K562 (cell line): ENCODE measurements around the gene GCNT3. TPM values are rescaled to one million over a fixed set of nuclear protein-coding genes. Genes with fewer than 3 reads are reported as not detected.

Source experiments
- ATAC-seq: fragments of 200-7000 bp; cut with Tn5 transposase; 3 replicates; pipeline ENCODE4 v1.9.1; 2020; ENCODE audit warnings: moderate library complexity
- BruUV-seq: library from RNA; stranded (reverse); fragments of 400-500 nt; replicated peaks from 2 replicates; lab custom pipeline; 2021; lab: Mats Ljungman, UMichigan
- CTCF ChIA-PET: fragments of 300-600 bp; formaldehyde crosslinking; extraction: SDS; loops from one replicate; lab custom pipeline; 2021; ENCODE audit warnings: low intra/inter-chr PET ratio; lab: Yijun Ruan, JAX
- POLR2A ChIA-PET: fragments of 300-600, 350-650 bp; sonication (Branson Sonifier 250); formaldehyde crosslinking; extraction: SDS; loops from one replicate; lab custom pipeline; 2021; ENCODE audit warnings: antibody characterized with exemption, inconsistent platforms; lab: Yijun Ruan, JAX
- DNase-seq, 4 experiments: peaks; one replicate each; pipeline versions ENCODE4 v3.0.0 to v3.0.0-alpha.2; 2011 to 2018; ENCODE audit warnings: low spot score in 3 of 4, mixed read lengths in 3 of 4; ENCODE audit errors: extremely low read depth in 1 of 4
- FAIRE-seq: peaks from 2 replicates; lab custom pipeline; 2011; peaks lifted over from hg19 to GRCh38; lab: Jason Lieb, UNC
- H2AFZ ChIP-seq: 2 replicates; pipeline ENCODE4 v1.6.0; 2011; ENCODE audit warnings: low read depth, low read length, control low read depth, inconsistent platforms
- H3K27ac ChIP-seq: fragments of 200-600 bp; 3 replicates; pipeline ENCODE4 v1.8.0; 2011; ENCODE audit warnings: low read depth, mild to moderate bottlenecking, control low read depth, inconsistent platforms, low read length, moderate library complexity, mixed read lengths; ENCODE audit errors: extremely low read depth
- H3K27me3 ChIP-seq, 2 experiments: fragments of 300-600 bp in 1 of 2; 2 replicates in 1 of 2; 3 replicates in 1 of 2; pipeline versions ENCODE4 v1.6.0 to v1.8.0; 2011; ENCODE audit warnings: inconsistent platforms in 2 of 2, low read length in 2 of 2, mild to moderate bottlenecking in 1 of 2, mixed read lengths in 1 of 2, moderate library complexity in 1 of 2; ENCODE audit not compliant: control insufficient read depth in 2 of 2, insufficient read depth in 2 of 2
- H3K36me3 ChIP-seq: fragments of 300-600 bp; 3 replicates; pipeline ENCODE4 v1.8.0; 2011; ENCODE audit warnings: mild to moderate bottlenecking, low read length, inconsistent platforms; ENCODE audit not compliant: control insufficient read depth, insufficient read depth
- H3K4me1 ChIP-seq, 2 experiments: fragments of 200-600 bp in 1 of 2; replicated peaks in 1 of 2; 2 replicates in 1 of 2; 3 replicates in 1 of 2; pipeline versions ENCODE4 v1.5.1 to v1.8.0; 2011; ENCODE audit warnings: inconsistent platforms in 2 of 2, low read length in 2 of 2, mild to moderate bottlenecking in 1 of 2, mixed read lengths in 1 of 2, moderate library complexity in 1 of 2; ENCODE audit not compliant: control insufficient read depth in 2 of 2, insufficient read depth in 2 of 2
- H3K4me2 ChIP-seq: 2 replicates; pipeline ENCODE4 v1.6.1; 2011; ENCODE audit warnings: low read length, control low read depth, inconsistent platforms, mixed read lengths; ENCODE audit not compliant: insufficient read depth
- H3K4me3 ChIP-seq: fragments of 200-600 bp; sonication (generic), shearing (Covaris generic); 2 replicates; pipeline ENCODE4 v1.5.1; 2016; ENCODE audit warnings: control low read depth, inconsistent platforms
- H3K79me2 ChIP-seq: fragments of 200-600 bp; 3 replicates; pipeline ENCODE4 v1.8.0; 2011; ENCODE audit warnings: low read length, inconsistent platforms; ENCODE audit not compliant: control insufficient read depth, insufficient read depth
- H3K9ac ChIP-seq, 2 experiments: 2 replicates each; pipeline versions ENCODE4 v1.6.0 to v1.6.1; 2011; ENCODE audit warnings: low read depth in 2 of 2, low read length in 2 of 2, control low read depth in 1 of 2, inconsistent platforms in 1 of 2, mild to moderate bottlenecking in 1 of 2, mixed read lengths in 1 of 2; ENCODE audit not compliant: insufficient read depth in 1 of 2
- H3K9me1 ChIP-seq: one replicate; pipeline ENCODE4 v1.6.0; 2011; ENCODE audit warnings: inconsistent platforms, mild to moderate bottlenecking, low read length, moderate library complexity; ENCODE audit not compliant: control insufficient read depth, insufficient read depth
- H3K9me3 ChIP-seq: replicated peaks from 2 replicates; pipeline ENCODE4 v1.5.1; 2011; ENCODE audit warnings: low read depth, low read length, inconsistent platforms; ENCODE audit not compliant: control insufficient read depth, insufficient read depth
- H4K20me1 ChIP-seq: replicated peaks from 2 replicates; pipeline ENCODE4 v1.6.1; 2011; ENCODE audit warnings: low read length, inconsistent platforms, mixed read lengths; ENCODE audit not compliant: control insufficient read depth, insufficient read depth
- CREM ChIP-seq: IDR thresholded peaks from 2 replicates; pipeline ENCODE4 v1.6.1; 2014; ENCODE audit warnings: antibody characterized with exemption, low read depth
- CTBP1 ChIP-seq: fragments of 450-650 bp; IDR thresholded peaks from 2 replicates; pipeline ENCODE4 v1.6.1; 2016; ENCODE audit warnings: borderline replicate concordance
- E2F3 ChIP-seq: fragments of 250-450 bp; sonication (Bioruptor Pico); IDR thresholded peaks from 2 replicates; pipeline ENCODE4 v1.4.0; 2020; ENCODE audit warnings: mild to moderate bottlenecking
- EHMT2 ChIP-seq: fragments of 450-650 bp; IDR thresholded peaks from 2 replicates; pipeline ENCODE4 v1.6.1; 2018; ENCODE audit warnings: antibody characterized with exemption
- EWSR1 ChIP-seq: fragments of 450-650 bp; IDR thresholded peaks from 2 replicates; pipeline ENCODE4 v1.6.1; 2018; ENCODE audit warnings: borderline replicate concordance, mild to moderate bottlenecking, low read depth, moderate library complexity; ENCODE audit not compliant: partially characterized antibody
- HCFC1 ChIP-seq: IDR thresholded peaks from 2 replicates; pipeline ENCODE4 v1.6.1; 2012; ENCODE audit warnings: low read depth, low read length, improper control_type of control experiment
- HDAC6 ChIP-seq: IDR thresholded peaks from 2 replicates; pipeline ENCODE4 v1.6.1; 2012; ENCODE audit warnings: low read depth, mild to moderate bottlenecking, control low read depth, inconsistent platforms, low read length, moderate library complexity
- HMBOX1 ChIP-seq: sonication (generic); IDR thresholded peaks from 2 replicates; pipeline ENCODE4 v1.6.1; 2016
- HNRNPH1 ChIP-seq: fragments of 200-400 bp; formaldehyde crosslinking; optimal IDR thresholded peaks from 2 replicates; pipeline ENCODE3; 2017; ENCODE audit warnings: low read depth, mild to moderate bottlenecking, low read length, moderate library complexity
- MAFF ChIP-seq: IDR thresholded peaks from 2 replicates; pipeline ENCODE4 v1.6.1; 2012; ENCODE audit warnings: low read length, improper control_type of control experiment
- MTA2 ChIP-seq: fragments of 450-650 bp; IDR thresholded peaks from 2 replicates; pipeline ENCODE4 v1.6.1; 2016; ENCODE audit warnings: low read depth
- NEUROD1 ChIP-seq: fragments of 150-350 bp; IDR thresholded peaks from 2 replicates; pipeline ENCODE4 v1.6.1; 2014; ENCODE audit warnings: borderline replicate concordance, low read length, low read depth; ENCODE audit not compliant: partially characterized antibody
- NFIX ChIP-seq: fragments of 250-450 bp; sonication (Bioruptor Pico); IDR thresholded peaks from 2 replicates; pipeline ENCODE4 v1.4.0; 2020; ENCODE audit warnings: low read depth, mild to moderate bottlenecking, moderate library complexity
- PHF21A ChIP-seq: fragments of 450-650 bp; IDR thresholded peaks from 2 replicates; pipeline ENCODE4 v1.6.1; 2017; ENCODE audit warnings: low read depth, borderline replicate concordance
- RFX7 ChIP-seq: fragments of 250-450 bp; sonication (Bioruptor Pico); IDR thresholded peaks from 2 replicates; pipeline ENCODE4 v1.5.1; 2021; ENCODE audit warnings: mild to moderate bottlenecking
- SP1 ChIP-seq: sonication (generic); formaldehyde crosslinking; IDR thresholded peaks from 2 replicates; pipeline ENCODE4 v1.8.1; 2022; ENCODE audit warnings: mild to moderate bottlenecking, missing genetic modification reagents
- ZBTB34 ChIP-seq: fragments of 250-450 bp; sonication (Bioruptor Pico); IDR thresholded peaks from 2 replicates; pipeline ENCODE4 v1.8.0; 2021; ENCODE audit warnings: mild to moderate bottlenecking, moderate library complexity
- ZNF134 ChIP-seq: fragments of 250-450 bp; sonication (Bioruptor Pico); conservative IDR thresholded peaks from 2 replicates; pipeline ENCODE4 v1.4.0; 2020
- ZNF41 ChIP-seq: fragments of 250-450 bp; sonication (Bioruptor Pico); conservative IDR thresholded peaks from 2 replicates; pipeline ENCODE4 v1.4.0; 2020; ENCODE audit warnings: mild to moderate bottlenecking
- WGBS: fragments of 100-300 bp; shearing (Covaris generic); methylation state at CpG from one replicate; pipeline ENCODE4 v1.1.6; 2016; ENCODE audit warnings: low coverage, mixed read lengths; ENCODE audit not compliant: insufficient coverage; ENCODE audit errors: missing lambda C conversion rate; 5-methylcytosine and 5-hydroxymethylcytosine counted together
- in situ Hi-C: fragments of 300-500 bp; cut with MboI; formaldehyde crosslinking; loops from 4 replicates; pipeline ENCODE4 v1.15.0; 2018; ENCODE audit warnings: inconsistent platforms, mixed read lengths
- intact Hi-C: fragments of 100-400 bp; cut with micrococcal nuclease; formaldehyde crosslinking; loops from 2 replicates; pipeline ENCODE4 v1.14.2; 2022
- polyA plus RNA-seq, 8 experiments: library from polyadenylated mRNA; depleted of rRNA in 4 of 8; stranded (reverse) in 5 of 8; unstranded in 3 of 8; fragments of >200 nt; fragmentation: Nextera tagmentation in 2 of 8; fragmentation: Illumina TruSeq in 1 of 8; extraction: Ambion mirVana in 2 of 8; extraction: Trizol in 1 of 8; gene quantifications; 2 replicates each; pipeline versions ENCODE4 v1.2.1 to v1.2.3, GENCODE V29; 2011 to 2014; ENCODE audit warnings: inconsistent platforms in 1 of 8, missing spikeins in 1 of 8
- total RNA-seq, 7 experiments: library from RNA; depleted of rRNA in 6 of 7; stranded (reverse); fragments of >200 nt in 6 of 7; fragmentation: Illumina TruSeq in 2 of 7; extraction: Trizol in 2 of 7; gene quantifications; 2 replicates each; pipeline versions ENCODE4 v1.2.1 to v1.2.3, GENCODE V29; 2011 to 2021; ENCODE audit warnings: low replicate concordance in 1 of 7

GCNT3 gene
- total and polyA plus RNA-seq, 9 of the 15 experiments (the other 6 are each of a cell fraction or from before 2014, with no cell fraction given): 0.07 to 0.35 (median 0.11) TPM; not detected in 4

GRCh38 chr15:59659366-59659765 lies 47.8 kb downstream of the GCNT3 start:
- no peak for FAIRE-seq
- in situ Hi-C loops: no loop called here
- WGBS: 61% methylated on average over 1 of the region's 1 CpG

More at GRCh38 chr15:59659366-59659765, 47.8 kb downstream of the GCNT3 start:
- POLR2A ChIA-PET: no interaction called here
- TF ChIP-seq ZNF134 (no peak), HDAC6 (no peak), HCFC1 (no peak), MAFF (no peak), HMBOX1 (no peak), SP1 (CRISPR knock-in tag) (no peak), CREM (no peak), CTBP1 (no peak), EHMT2 (no peak), NEUROD1 (no peak), RFX7 (no peak), ZBTB34 (no peak), E2F3 (CRISPR knock-in tag) (no peak), ZNF41 (CRISPR knock-in tag) (no peak), EWSR1 (no peak), PHF21A (no peak), HNRNPH1 (no peak), NFIX (CRISPR knock-in tag) (no peak), MTA2 (no peak)
- Histone ChIP-seq H3K9ac (no peak overlapping the region), H2AFZ (no peak overlapping the region), H3K36me3 (peaks cover 56% of the 10 kb centered on the region), H3K9me3 (no peaks in the 10 kb centered on the region), H3K27me3 (no peaks in the 10 kb centered on the region), H3K4me1 (peaks cover 11 to 19% of the 10 kb centered on the region in 2 experiments; a peak in 2 of 5 replicates), H3K27ac (no peak overlapping the region), H3K4me3 (no peak overlapping the region), H4K20me1 (no peaks in the 10 kb centered on the region), H3K79me2 (peaks cover 29% of the 10 kb centered on the region), H3K9me1 (no peaks in the 10 kb centered on the region), H3K4me2 (no peak overlapping the region)
- intact Hi-C loops: no loop called here
- ATAC-seq (no peak), DNase-seq (no peak)
- CTCF ChIA-PET: no interaction called here
- BruUV-seq: no TSS peak
